CD14-positive monocyte (primary cell): ENCODE data around the gene AKIRIN1. TPM values are rescaled to one million over a fixed set of nuclear protein-coding genes. Genes with fewer than 3 reads are reported as not detected.
"Not testable (repeated sequence)": the region's sequence is repeated elsewhere in the genome, so short reads cannot be mapped to it uniquely, and the experiment has no call there.

Experiments
- DNase-seq, 3 donors: peaks; one replicate each; pipeline ENCODE4 v3.0.0-alpha.2; 2011 to 2022
- H2AFZ ChIP-seq: 2 replicates; pipeline ENCODE4 v1.6.0; 2012; ENCODE audit warnings: mild to moderate bottlenecking, low read depth, low read length, inconsistent platforms; ENCODE audit not compliant: insufficient read depth, poor library complexity, severe bottlenecking
- H3K27ac ChIP-seq, 2 donors: 1 replicate in 1 of 2; 2 replicates in 1 of 2; pipeline ENCODE4 v1.5.1; 2012 to 2013; ENCODE audit warnings: low read length in 2 of 2, control low read depth in 1 of 2, inconsistent platforms in 1 of 2, low read depth in 1 of 2, mild to moderate bottlenecking in 1 of 2
- H3K27me3 ChIP-seq, 2 donors: one replicate each; pipeline versions ENCODE4 v1.6.0 to v1.6.1; 2011 to 2013; ENCODE audit warnings: low read length in 2 of 2; ENCODE audit not compliant: control insufficient read depth in 2 of 2, insufficient read depth in 2 of 2
- H3K36me3 ChIP-seq, 2 donors: replicated peaks in 1 of 2; 1 replicate in 1 of 2; 2 replicates in 1 of 2; pipeline versions ENCODE4 v1.5.1 to v1.6.1; 2012 to 2013; ENCODE audit warnings: low read length in 2 of 2, control low read depth in 1 of 2, inconsistent platforms in 1 of 2, mild to moderate bottlenecking in 1 of 2; ENCODE audit not compliant: insufficient read depth in 2 of 2, control insufficient read depth in 1 of 2
- H3K4me1 ChIP-seq, 2 donors: 1 replicate in 1 of 2; 2 replicates in 1 of 2; pipeline versions ENCODE4 v1.5.1 to v1.6.1; 2012 to 2013; ENCODE audit warnings: low read length in 2 of 2, control low read depth in 1 of 2, inconsistent platforms in 1 of 2, mild to moderate bottlenecking in 1 of 2, moderate library complexity in 1 of 2; ENCODE audit not compliant: insufficient read depth in 2 of 2, control insufficient read depth in 1 of 2
- H3K4me2 ChIP-seq: replicated peaks from 2 replicates; pipeline ENCODE3; 2012; ENCODE audit warnings: low read length, moderate library complexity, mild to moderate bottlenecking; ENCODE audit not compliant: poor library complexity, severe bottlenecking; ENCODE audit errors: extremely low read depth
- H3K4me3 ChIP-seq, 3 experiments: fragments of 200-600 bp in 1 of 3; sonication (generic) in 1 of 3; replicated peaks in 1 of 3; 1 replicate in 2 of 3; 2 replicates in 1 of 3; pipeline ENCODE4 v1.5.1; 2011 to 2013; ENCODE audit warnings: low read length in 3 of 3, mild to moderate bottlenecking in 3 of 3, control low read depth in 2 of 3, low read depth in 2 of 3, inconsistent platforms in 1 of 3, moderate library complexity in 1 of 3
- H3K79me2 ChIP-seq: 2 replicates; pipeline ENCODE4 v1.6.0; 2012; ENCODE audit warnings: mild to moderate bottlenecking, control low read depth, inconsistent platforms, low read length, moderate library complexity; ENCODE audit not compliant: insufficient read depth
- H3K9ac ChIP-seq: 2 replicates; pipeline ENCODE4 v1.6.0; 2017; ENCODE audit warnings: low read length, mild to moderate bottlenecking; ENCODE audit not compliant: insufficient read depth, poor library complexity, severe bottlenecking
- H3K9me3 ChIP-seq, 2 donors: replicated peaks in 1 of 2; 1 replicate in 1 of 2; 2 replicates in 1 of 2; pipeline versions ENCODE4 v1.5.1 to v1.6.1; 2012 to 2013; ENCODE audit warnings: low read length in 2 of 2, control low read depth in 1 of 2; ENCODE audit not compliant: control insufficient read depth in 1 of 2, insufficient read depth in 1 of 2
- H4K20me1 ChIP-seq: 2 replicates; pipeline ENCODE4 v1.6.0; 2012; ENCODE audit warnings: mild to moderate bottlenecking, low read length, control low read depth, moderate library complexity; ENCODE audit not compliant: insufficient read depth
- H3K27ac Mint-ChIP-seq, 7 donors: one replicate each; pipeline ENCODE4 v1.8.0; 2020; ENCODE audit warnings: mild to moderate bottlenecking in 7 of 7, mixed read lengths in 7 of 7, moderate library complexity in 6 of 7, inconsistent platforms in 2 of 7
- H3K27me3 Mint-ChIP-seq, 3 donors: one replicate each; pipeline ENCODE4 v1.8.0; 2021 to 2022; ENCODE audit warnings: low read depth in 3 of 3, mild to moderate bottlenecking in 3 of 3, mixed read lengths in 3 of 3, moderate library complexity in 3 of 3, inconsistent platforms in 1 of 3
- H3K36me3 Mint-ChIP-seq, 2 donors: one replicate each; pipeline ENCODE4 v1.8.0; 2020; ENCODE audit warnings: mixed read lengths in 2 of 2, inconsistent platforms in 1 of 2, mild to moderate bottlenecking in 1 of 2
- H3K4me1 Mint-ChIP-seq: one replicate; pipeline ENCODE4 v1.8.0; 2020; ENCODE audit warnings: mild to moderate bottlenecking, mixed read lengths
- H3K4me3 Mint-ChIP-seq, 2 donors: one replicate each; pipeline ENCODE4 v1.8.0; 2020; ENCODE audit warnings: mild to moderate bottlenecking in 2 of 2, mixed read lengths in 2 of 2, moderate library complexity in 1 of 2
- H3K9me3 Mint-ChIP-seq, 7 donors: one replicate each; pipeline ENCODE4 v1.8.0; 2020 to 2022; ENCODE audit warnings: mixed read lengths in 7 of 7, mild to moderate bottlenecking in 6 of 7, moderate library complexity in 6 of 7, inconsistent platforms in 2 of 7
- WGBS: methylation state at CpG from one replicate; pipeline ENCODE4 v1.1.5; 2013; ENCODE audit warnings: missing lambda C conversion rate; ENCODE audit not compliant: insufficient coverage; 5-methylcytosine and 5-hydroxymethylcytosine counted together
- intact Hi-C, 2 donors: fragments of 100-400 bp; cut with micrococcal nuclease; formaldehyde crosslinking; loops; one replicate each; pipeline versions ENCODE4 v1.15.0 to v1.15.1; 2023
- polyA plus RNA-seq, 3 donors: library from polyadenylated mRNA; depleted of rRNA in 1 of 3; unstranded in 2 of 3; stranded (reverse) in 1 of 3; fragments of 300-500 nt in 2 of 3; fragments of >200 nt in 1 of 3; fragmentation: Illumina TruSeq in 2 of 3; gene quantifications; 1 replicate in 2 of 3; 2 replicates in 1 of 3; pipeline ENCODE4 v1.2.3, GENCODE V29; 2012 to 2021
- small RNA-seq: library from RNA; depleted of rRNA; stranded (forward); fragments of <200 nt; gene quantifications from one replicate; pipeline ENCODE3, GENCODE V24; 2012; ENCODE audit warnings: low read depth; ENCODE audit not compliant: insufficient read length
- TF ChIP-seq, protein P1 (sequence below): fragments of 200-600 bp; IDR thresholded peaks from one replicate; pipeline ENCODE4 v1.8.0; 2022; ENCODE audit warnings: antibody characterized with exemption, mild to moderate bottlenecking

Gene AKIRIN1
- polyA plus RNA-seq, 3 donors = 41.8 to 61.0 (median 60.8) TPM

DNA sequence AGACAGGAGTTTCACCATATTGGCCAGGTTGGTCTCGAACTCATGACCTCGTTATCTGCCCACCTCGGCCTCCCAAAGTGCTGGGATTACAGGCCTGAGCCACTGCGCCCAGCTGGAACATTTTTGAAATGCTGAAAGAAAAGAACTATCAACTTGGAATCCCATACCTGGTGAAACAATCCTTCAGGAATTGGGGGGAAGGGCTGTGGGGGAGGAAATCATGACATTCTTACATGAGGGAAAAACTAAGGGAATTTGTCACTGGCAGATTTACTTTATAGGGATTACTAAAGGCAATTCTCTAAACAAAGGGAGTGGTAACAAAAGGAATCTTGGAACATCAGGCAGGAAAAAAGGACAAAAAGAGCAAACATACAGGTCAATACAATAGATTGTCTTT, 60.9 kb downstream of the AKIRIN1 start:
- Mint-ChIP-seq H3K27me3 (no peaks in the 10 kb centered on the region), H3K4me1 (peaks cover 6% of the 10 kb centered on the region), H3K36me3 (peaks cover 4 to 15% of the 10 kb centered on the region in 2 donors), H3K27ac (no peak overlapping the region), H3K4me3 (no peak overlapping the region), H3K9me3 (peaks cover 0 to 1% (median 0%) of the 10 kb centered on the region in 7 donors)
- no peak overlapping the region for H3K27ac ChIP-seq
- H3K4me2 ChIP-seq = no peak overlapping the region
- no peaks in the 10 kb centered on the region for H3K9me3 ChIP-seq
- WGBS = 97% methylated on average over 3 of the region's 4 CpGs
- H3K79me2 ChIP-seq = no peaks in the 10 kb centered on the region
- no peaks in the 10 kb centered on the region for H4K20me1 ChIP-seq
- H3K27me3 ChIP-seq = no peaks in the 10 kb centered on the region
- no peak for DNase-seq
- H3K4me3 ChIP-seq = no peak overlapping the region
- intact Hi-C loops = no loop called here
- no peak overlapping the region for H3K9ac ChIP-seq
- H3K4me1 ChIP-seq = no peaks in the 10 kb centered on the region
- TF ChIP-seq, protein P1, sequence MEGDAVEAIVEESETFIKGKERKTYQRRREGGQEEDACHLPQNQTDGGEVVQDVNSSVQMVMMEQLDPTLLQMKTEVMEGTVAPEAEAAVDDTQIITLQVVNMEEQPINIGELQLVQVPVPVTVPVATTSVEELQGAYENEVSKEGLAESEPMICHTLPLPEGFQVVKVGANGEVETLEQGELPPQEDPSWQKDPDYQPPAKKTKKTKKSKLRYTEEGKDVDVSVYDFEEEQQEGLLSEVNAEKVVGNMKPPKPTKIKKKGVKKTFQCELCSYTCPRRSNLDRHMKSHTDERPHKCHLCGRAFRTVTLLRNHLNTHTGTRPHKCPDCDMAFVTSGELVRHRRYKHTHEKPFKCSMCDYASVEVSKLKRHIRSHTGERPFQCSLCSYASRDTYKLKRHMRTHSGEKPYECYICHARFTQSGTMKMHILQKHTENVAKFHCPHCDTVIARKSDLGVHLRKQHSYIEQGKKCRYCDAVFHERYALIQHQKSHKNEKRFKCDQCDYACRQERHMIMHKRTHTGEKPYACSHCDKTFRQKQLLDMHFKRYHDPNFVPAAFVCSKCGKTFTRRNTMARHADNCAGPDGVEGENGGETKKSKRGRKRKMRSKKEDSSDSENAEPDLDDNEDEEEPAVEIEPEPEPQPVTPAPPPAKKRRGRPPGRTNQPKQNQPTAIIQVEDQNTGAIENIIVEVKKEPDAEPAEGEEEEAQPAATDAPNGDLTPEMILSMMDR = no peak
- no peak overlapping the region for H2AFZ ChIP-seq
- H3K36me3 ChIP-seq = no peaks in the 10 kb centered on the region

DNA sequence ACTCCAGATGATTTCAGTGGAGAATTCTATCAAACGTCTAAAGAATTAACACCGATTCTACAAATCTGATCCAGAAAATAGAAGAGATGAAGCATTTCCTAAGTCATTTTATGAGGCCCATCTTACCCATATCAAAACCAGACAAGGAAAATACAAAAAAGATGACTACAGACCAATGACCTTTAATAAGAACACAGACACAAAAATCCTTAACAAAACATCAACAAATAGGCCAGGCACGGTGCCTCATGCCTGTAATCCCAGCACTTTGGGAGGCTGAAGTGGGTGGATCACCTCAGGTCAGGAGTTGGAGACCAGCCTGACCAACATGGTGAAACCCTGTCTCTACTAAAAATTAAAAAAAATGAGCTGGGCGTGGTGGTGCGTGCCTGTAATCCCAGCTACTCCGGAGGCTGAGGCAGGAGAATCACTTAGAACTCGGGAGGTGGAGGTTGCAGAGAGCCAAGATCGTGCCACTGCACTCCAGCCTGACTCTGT, 64.2 kb downstream of the AKIRIN1 start:
- H3K4me1 ChIP-seq, H3K4me2 ChIP-seq, H3K9me3 Mint-ChIP-seq, DNase-seq, H3K4me3 ChIP-seq, H3K36me3 Mint-ChIP-seq, H3K27me3 Mint-ChIP-seq, H3K79me2 ChIP-seq, H3K9me3 ChIP-seq, H4K20me1 ChIP-seq, H3K27ac Mint-ChIP-seq, H3K27ac ChIP-seq, H3K36me3 ChIP-seq, intact Hi-C loops, H3K27me3 ChIP-seq, H3K4me1 Mint-ChIP-seq, H2AFZ ChIP-seq, H3K4me3 Mint-ChIP-seq, H3K9ac ChIP-seq: not testable (repeated sequence)
- 100% methylated on average over 3 of the region's 8 CpGs for WGBS

Small RNAs within 50 kb of the gene (small RNA-seq; reads per million reads assigned to genes)
- not detected for gene RF00019

Other genes with a start within 250 kb of the AKIRIN1 start
- 10 to 100 TPM in 1 of 3 donors, 1 to 10 TPM in 2; 6.6 to 10.4 (median 8.0) TPM for gene RRAGC, start 131.5 kb upstream of the AKIRIN1 start, polyA plus RNA-seq
- 10 to 100 TPM in 2 of 3 donors, 1 to 10 TPM in 1; 9.3 to 92.3 (median 77.2) TPM for gene MYCBP, start 117.9 kb upstream of the AKIRIN1 start, polyA plus RNA-seq
- gene GJA9, start 109.7 kb upstream of the AKIRIN1 start, polyA plus RNA-seq = not detected
- under 1 TPM in 1 of 3 donors, not detected in 2; 0.08 TPM for gene RHBDL2, start 49.4 kb upstream of the AKIRIN1 start, polyA plus RNA-seq
- 100 to 1,000 TPM; 119 to 463 (median 393) TPM for gene NDUFS5, start 35.1 kb downstream of the AKIRIN1 start, polyA plus RNA-seq
- gene MACF1, start 213.4 kb downstream of the AKIRIN1 start, polyA plus RNA-seq = 10 to 100 TPM in 1 of 3 donors, 1 to 10 TPM in 2; 3.4 to 36.8 (median 4.5) TPM